ENCODE data around the gene PTK7.
A peak's percentile ranks its signal among the peaks of the same experiment; 100 is the strongest.

PTK7 gene

GRCh38 chr6:43075670-43076463 lies at the start of gene PTK7:
Gene PTK7, plus strand, starts transcription at chr6:43076314. Its CDS starts 175 bp downstream, at chr6:43076489.
- ChIA-PET POLR2A (interaction anchor here (0.7 to 4.0 kb wide), 10 partner anchors 9 to 91 kb away, joined by 3 to 36 read pairs (median 5); partner anchors contain the start of genes CUL7 and PPP2R5D), CTCF (interaction anchor here (0.6 to 9.7 kb wide), 11 partner anchors 12 to 153 kb away, joined by 3 to 183 read pairs (median 4); partner anchors contain the start of gene DNPH1)
- no peak for DNase-seq (ENCODE audit: low read depth, low spot score)
- no peak for TF ChIP-seq CTCF (IDR thresholded peaks at IDR 0.05; ENCODE audit: insufficient read depth, low read length, missing control alignments)
- H3K4me3 ChIP-seq (ENCODE audit: low read depth, low read length), result peak within 1 kb of the TSS; percentile 94

- TF ChIP-seq CTCF (IDR thresholded peaks at IDR 0.05; ENCODE audit: insufficient read depth, low read length, missing control alignments), result no peak
- POLR2A ChIA-PET, result interaction anchor here (0.6 to 0.7 kb wide), 2 partner anchors 19 to 61 kb away, joined by 3 read pairs; no protein-coding TSS in a partner anchor
- no peak overlapping the region for H3K4me3 ChIP-seq (ENCODE audit: low read depth, low read length)
- no peak for DNase-seq (ENCODE audit: low read depth, low spot score)
- CTCF ChIA-PET, result interaction anchor here (0.9 to 1.4 kb wide), 3 partner anchors 11 to 117 kb away, joined by 3 to 4 read pairs (median 3); no protein-coding TSS in a partner anchor
Measured at GRCh38 chr6:43026365-43026764, 49.7 kb upstream of the PTK7 start.

- no peak for DNase-seq (ENCODE audit: low read depth, low spot score)
- no peak for TF ChIP-seq CTCF (IDR thresholded peaks at IDR 0.05; ENCODE audit: insufficient read depth, low read length, missing control alignments)
- POLR2A ChIA-PET, result no interaction called here
- no peak overlapping the region for H3K4me3 ChIP-seq (ENCODE audit: low read depth, low read length)
- CTCF ChIA-PET, result no interaction called here
Measured at GRCh38 chr6:43029120-43029519, 47.0 kb upstream of the PTK7 start.

- TF ChIP-seq CTCF (IDR thresholded peaks at IDR 0.05; ENCODE audit: insufficient read depth, low read length, missing control alignments), result no peak
- ChIA-PET CTCF (interaction anchor here (1.3 kb wide), 1 partner anchor 111 kb away, joined by 5 read pairs; no protein-coding TSS in a partner anchor), POLR2A (interaction anchor here (0.6 to 1.8 kb wide), 2 partner anchors 17 to 81 kb away, joined by 3 to 4 read pairs; no protein-coding TSS in a partner anchor)
- DNase-seq (ENCODE audit: low read depth, low spot score), result no peak
- H3K4me3 ChIP-seq (ENCODE audit: low read depth, low read length), result no peak overlapping the region
Measured at GRCh38 chr6:43032326-43032725, 43.8 kb upstream of the PTK7 start.

GRCh38 chr6:43033496-43034189 lies 42.5 kb upstream of the PTK7 start:
- no peak for TF ChIP-seq CTCF (IDR thresholded peaks at IDR 0.05; ENCODE audit: insufficient read depth, low read length, missing control alignments)
- H3K4me3 ChIP-seq (ENCODE audit: low read depth, low read length), result no peak overlapping the region
- no peak for DNase-seq (ENCODE audit: low read depth, low spot score)
- ChIA-PET CTCF (interaction anchor here (1.3 kb wide), 1 partner anchor 110 kb away, joined by 5 read pairs; no protein-coding TSS in a partner anchor), POLR2A (interaction anchor here (0.9 to 1.8 kb wide), 3 partner anchors 13 to 116 kb away, joined by 3 to 4 read pairs (median 4); no protein-coding TSS in a partner anchor)

GRCh38 chr6:43034190-43034525 lies 42.0 kb upstream of the PTK7 start:
- no peak for DNase-seq (ENCODE audit: low read depth, low spot score)
- no peak for TF ChIP-seq CTCF (IDR thresholded peaks at IDR 0.05; ENCODE audit: insufficient read depth, low read length, missing control alignments)
- ChIA-PET POLR2A (interaction anchor here (1.8 kb wide), 1 partner anchor 15 kb away, joined by 4 read pairs; no protein-coding TSS in a partner anchor), CTCF (no interaction called here)
- H3K4me3 ChIP-seq (ENCODE audit: low read depth, low read length), result no peak overlapping the region

Data from AG04449 (cell line).